Mesothelial cell of epicardium (in vitro differentiated cells): ENCODE results near the gene SLC7A11. TPM values are rescaled to one million over a fixed set of nuclear protein-coding genes. Genes with fewer than 3 reads are reported as not detected.

Source experiments
- DNase-seq, 2 experiments: peaks; one replicate each; pipeline ENCODE4 v3.0.0; 2021; ENCODE audit warnings: low spot score in 2 of 2; ENCODE audit not compliant: unreplicated experiment in 2 of 2
- H3K27ac Mint-ChIP-seq: 2 replicates; pipeline ENCODE4 v1.8.0; 2021; ENCODE audit warnings: mixed read lengths
- H3K27me3 Mint-ChIP-seq: 2 replicates; pipeline ENCODE4 v1.8.0; 2021; ENCODE audit warnings: low read depth, mixed read lengths
- H3K36me3 Mint-ChIP-seq: 2 replicates; pipeline ENCODE4 v1.8.0; 2021; ENCODE audit warnings: mixed read lengths
- H3K4me1 Mint-ChIP-seq: 2 replicates; pipeline ENCODE4 v1.8.0; 2021; ENCODE audit warnings: mixed read lengths
- H3K4me3 Mint-ChIP-seq: 2 replicates; pipeline ENCODE4 v1.8.0; 2021; ENCODE audit warnings: mild to moderate bottlenecking, moderate library complexity, mixed read lengths
- H3K9me3 Mint-ChIP-seq: 2 replicates; pipeline ENCODE4 v1.8.0; 2021; ENCODE audit warnings: mixed read lengths
- CTCF ChIP-seq: fragments of 200-600 bp; sonication (generic); IDR thresholded peaks from one replicate; pipeline ENCODE4 v1.5.0; 2021; ENCODE audit warnings: antibody characterized with exemption; ENCODE audit not compliant: unreplicated experiment
- total RNA-seq: library from RNA; stranded (reverse); gene quantifications from 3 replicates; pipeline ENCODE4 v1.2.1, GENCODE V29; 2021

Gene SLC7A11
- total RNA-seq, 1 donor from 2014 or later: 3.4 TPM

GRCh38 chr4:138162259-138162658 is 79.9 kb downstream of the SLC7A11 start:
- H3K27ac Mint-ChIP-seq: peak overlapping the region; percentile 71
- H3K27me3 Mint-ChIP-seq: no peaks in the 10 kb centered on the region
- peaks cover 26% of the 10 kb centered on the region for H3K4me1 Mint-ChIP-seq
- no peak for TF ChIP-seq CTCF
- DNase-seq: no peak
- no peaks in the 10 kb centered on the region for H3K36me3 Mint-ChIP-seq
- H3K9me3 Mint-ChIP-seq: peaks cover 4% of the 10 kb centered on the region
- H3K4me3 Mint-ChIP-seq: no peak overlapping the region

- Mint-ChIP-seq H3K4me1 (peaks cover 26% of the 10 kb centered on the region), H3K27me3 (no peaks in the 10 kb centered on the region), H3K36me3 (no peaks in the 10 kb centered on the region), H3K27ac (no peak overlapping the region), H3K4me3 (no peak overlapping the region), H3K9me3 (peaks cover 4% of the 10 kb centered on the region)
- DNase-seq: no peak
- TF ChIP-seq CTCF: no peak
Measured at GRCh38 chr4:138161351-138161750, 80.8 kb downstream of the SLC7A11 start.

- no peak for TF ChIP-seq CTCF
- Mint-ChIP-seq H3K36me3 (no peaks in the 10 kb centered on the region), H3K4me1 (peaks cover 9% of the 10 kb centered on the region), H3K9me3 (peaks cover 4% of the 10 kb centered on the region), H3K4me3 (no peak overlapping the region), H3K27me3 (no peaks in the 10 kb centered on the region), H3K27ac (no peak overlapping the region)
- DNase-seq: no peak
Measured at GRCh38 chr4:138158746-138159297, 83.3 kb downstream of the SLC7A11 start.

GRCh38 chr4:138140879-138141278 is 101.3 kb downstream of the SLC7A11 start:
- H3K27me3 Mint-ChIP-seq: no peaks in the 10 kb centered on the region
- TF ChIP-seq CTCF: no peak
- H3K27ac Mint-ChIP-seq: no peak overlapping the region
- no peaks in the 10 kb centered on the region for H3K36me3 Mint-ChIP-seq
- H3K4me3 Mint-ChIP-seq: no peak overlapping the region
- H3K4me1 Mint-ChIP-seq: peaks cover 10% of the 10 kb centered on the region
- H3K9me3 Mint-ChIP-seq: peaks cover 9% of the 10 kb centered on the region
- no peak for DNase-seq

GRCh38 chr4:138138774-138139173 is 103.4 kb downstream of the SLC7A11 start:
- no peak for DNase-seq
- no peak for TF ChIP-seq CTCF
- Mint-ChIP-seq H3K4me3 (no peak overlapping the region), H3K27ac (no peak overlapping the region), H3K36me3 (no peaks in the 10 kb centered on the region), H3K4me1 (peaks cover 9% of the 10 kb centered on the region), H3K9me3 (peaks cover 9% of the 10 kb centered on the region), H3K27me3 (no peaks in the 10 kb centered on the region)

- TF ChIP-seq CTCF: no peak
- no peak for DNase-seq
- Mint-ChIP-seq H3K27ac (no peak overlapping the region), H3K27me3 (no peaks in the 10 kb centered on the region), H3K36me3 (peaks cover 9% of the 10 kb centered on the region), H3K4me1 (no peaks in the 10 kb centered on the region), H3K4me3 (no peak overlapping the region), H3K9me3 (peaks cover 24% of the 10 kb centered on the region)
Measured at GRCh38 chr4:138135610-138136009, 106.5 kb downstream of the SLC7A11 start.
